Measurements from ENCODE around the gene ZNF641.

The ZNF641 gene

DNA sequence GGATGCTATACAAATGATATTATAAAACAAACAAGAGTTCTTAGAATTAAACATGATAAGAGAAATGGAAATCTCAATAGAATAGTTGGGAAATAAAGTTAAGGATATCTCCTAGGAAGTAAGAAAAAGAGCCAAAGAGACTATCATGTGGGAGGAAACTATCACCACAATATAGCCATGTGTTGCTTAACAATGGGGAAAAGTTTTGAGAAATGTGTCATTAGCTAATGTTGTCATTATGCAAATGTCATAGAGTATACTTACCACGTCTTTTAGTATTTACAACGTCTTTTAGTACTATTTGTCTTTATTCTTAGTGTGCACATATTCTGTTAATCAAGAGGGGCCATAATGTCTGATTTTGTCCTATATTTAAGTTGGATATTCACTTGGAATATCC lies 58.7 kb downstream of the ZNF641 start:
- no peak for ATAC-seq (ENCODE audit: insufficient read depth, low read depth)
- no peak for DNase-seq
- no peak overlapping the region for H3K4me2 ChIP-seq (ENCODE audit: insufficient read depth, low read length)

DNA sequence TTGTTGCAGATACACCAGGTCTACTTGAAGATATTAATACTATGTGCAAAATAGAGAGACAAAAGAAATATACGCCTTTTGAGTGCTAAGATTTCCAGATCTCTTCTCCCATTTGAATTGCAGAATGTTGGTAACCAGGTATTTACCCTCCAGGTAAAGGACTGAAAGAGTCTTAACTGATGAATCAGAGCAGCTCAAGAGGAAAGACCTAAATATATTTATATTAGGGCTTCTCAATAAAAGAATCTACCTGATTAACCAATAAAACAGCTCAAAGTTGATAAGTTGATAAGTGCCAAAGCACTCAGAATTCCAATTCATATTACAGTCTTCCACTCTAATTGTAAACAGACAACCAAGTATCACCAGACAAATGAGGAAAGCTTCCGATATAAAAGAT lies 59.2 kb downstream of the ZNF641 start:
- H3K4me1 ChIP-seq (ENCODE audit: insufficient read depth, low read length) = 0 out of 2 replicates have a peak, but pooled peaks cover under 1% of the 10 kb centered on the region
- H4K20me1 ChIP-seq (ENCODE audit: insufficient read depth, low read length) = no peaks in the 10 kb centered on the region
- H3K27me3 ChIP-seq (ENCODE audit: insufficient read depth, low read length, poor library complexity) = peaks cover 9% of the 10 kb centered on the region
- ATAC-seq (ENCODE audit: insufficient read depth, low read depth) = no peak
- H3K4me3 ChIP-seq (ENCODE audit: low read depth in 1 of 2, low read length in 2 of 2) = no peak overlapping the region
- no peaks in the 10 kb centered on the region for H3K79me2 ChIP-seq (ENCODE audit: insufficient read depth, low read length)
- H3K36me3 ChIP-seq (ENCODE audit: insufficient read depth, low read length) = no peaks in the 10 kb centered on the region
- H3K9ac ChIP-seq (ENCODE audit: low read depth, low read length) = no peak overlapping the region
- H3K4me2 ChIP-seq (ENCODE audit: insufficient read depth, low read length) = no peak overlapping the region
- H3K9me3 ChIP-seq (ENCODE audit: insufficient read depth, low read length, severe bottlenecking) = no peaks in the 10 kb centered on the region
- TF ChIP-seq EZH2 (IDR thresholded peaks at IDR 0.05; ENCODE audit: borderline replicate concordance, low read depth, low read length, severe bottlenecking) = no peak
- TF ChIP-seq, protein P1, sequence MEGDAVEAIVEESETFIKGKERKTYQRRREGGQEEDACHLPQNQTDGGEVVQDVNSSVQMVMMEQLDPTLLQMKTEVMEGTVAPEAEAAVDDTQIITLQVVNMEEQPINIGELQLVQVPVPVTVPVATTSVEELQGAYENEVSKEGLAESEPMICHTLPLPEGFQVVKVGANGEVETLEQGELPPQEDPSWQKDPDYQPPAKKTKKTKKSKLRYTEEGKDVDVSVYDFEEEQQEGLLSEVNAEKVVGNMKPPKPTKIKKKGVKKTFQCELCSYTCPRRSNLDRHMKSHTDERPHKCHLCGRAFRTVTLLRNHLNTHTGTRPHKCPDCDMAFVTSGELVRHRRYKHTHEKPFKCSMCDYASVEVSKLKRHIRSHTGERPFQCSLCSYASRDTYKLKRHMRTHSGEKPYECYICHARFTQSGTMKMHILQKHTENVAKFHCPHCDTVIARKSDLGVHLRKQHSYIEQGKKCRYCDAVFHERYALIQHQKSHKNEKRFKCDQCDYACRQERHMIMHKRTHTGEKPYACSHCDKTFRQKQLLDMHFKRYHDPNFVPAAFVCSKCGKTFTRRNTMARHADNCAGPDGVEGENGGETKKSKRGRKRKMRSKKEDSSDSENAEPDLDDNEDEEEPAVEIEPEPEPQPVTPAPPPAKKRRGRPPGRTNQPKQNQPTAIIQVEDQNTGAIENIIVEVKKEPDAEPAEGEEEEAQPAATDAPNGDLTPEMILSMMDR (IDR thresholded peaks at IDR 0.05; ENCODE audit: borderline replicate concordance, extremely low read depth, low read length, poor library complexity, severe bottlenecking) = no peak
- DNase-seq = no peak
- no peak overlapping the region for H3K27ac ChIP-seq (ENCODE audit: low read length)
- H2AFZ ChIP-seq (ENCODE audit: low read depth, low read length) = no peak overlapping the region

More for the DNA sequence above, 58.7 kb downstream of the ZNF641 start:
- TF ChIP-seq, protein P1 (IDR thresholded peaks at IDR 0.05; ENCODE audit: borderline replicate concordance, extremely low read depth, low read length, poor library complexity, severe bottlenecking) = no peak
- no peak for TF ChIP-seq EZH2 (IDR thresholded peaks at IDR 0.05; ENCODE audit: borderline replicate concordance, low read depth, low read length, severe bottlenecking)
- H2AFZ ChIP-seq (ENCODE audit: low read depth, low read length) = no peak overlapping the region
- H4K20me1 ChIP-seq (ENCODE audit: insufficient read depth, low read length) = no peaks in the 10 kb centered on the region
- no peaks in the 10 kb centered on the region for H3K9me3 ChIP-seq (ENCODE audit: insufficient read depth, low read length, severe bottlenecking)
- H3K4me1 ChIP-seq (ENCODE audit: insufficient read depth, low read length) = no peaks in the 10 kb centered on the region
- no peak overlapping the region for H3K27ac ChIP-seq (ENCODE audit: low read length)
- no peaks in the 10 kb centered on the region for H3K36me3 ChIP-seq (ENCODE audit: insufficient read depth, low read length)
- H3K4me3 ChIP-seq (ENCODE audit: low read depth in 1 of 2, low read length in 2 of 2) = no peak overlapping the region
- peaks cover 9% of the 10 kb centered on the region for H3K27me3 ChIP-seq (ENCODE audit: insufficient read depth, low read length, poor library complexity)
- H3K9ac ChIP-seq (ENCODE audit: low read depth, low read length) = no peak overlapping the region
- no peaks in the 10 kb centered on the region for H3K79me2 ChIP-seq (ENCODE audit: insufficient read depth, low read length)

DNA sequence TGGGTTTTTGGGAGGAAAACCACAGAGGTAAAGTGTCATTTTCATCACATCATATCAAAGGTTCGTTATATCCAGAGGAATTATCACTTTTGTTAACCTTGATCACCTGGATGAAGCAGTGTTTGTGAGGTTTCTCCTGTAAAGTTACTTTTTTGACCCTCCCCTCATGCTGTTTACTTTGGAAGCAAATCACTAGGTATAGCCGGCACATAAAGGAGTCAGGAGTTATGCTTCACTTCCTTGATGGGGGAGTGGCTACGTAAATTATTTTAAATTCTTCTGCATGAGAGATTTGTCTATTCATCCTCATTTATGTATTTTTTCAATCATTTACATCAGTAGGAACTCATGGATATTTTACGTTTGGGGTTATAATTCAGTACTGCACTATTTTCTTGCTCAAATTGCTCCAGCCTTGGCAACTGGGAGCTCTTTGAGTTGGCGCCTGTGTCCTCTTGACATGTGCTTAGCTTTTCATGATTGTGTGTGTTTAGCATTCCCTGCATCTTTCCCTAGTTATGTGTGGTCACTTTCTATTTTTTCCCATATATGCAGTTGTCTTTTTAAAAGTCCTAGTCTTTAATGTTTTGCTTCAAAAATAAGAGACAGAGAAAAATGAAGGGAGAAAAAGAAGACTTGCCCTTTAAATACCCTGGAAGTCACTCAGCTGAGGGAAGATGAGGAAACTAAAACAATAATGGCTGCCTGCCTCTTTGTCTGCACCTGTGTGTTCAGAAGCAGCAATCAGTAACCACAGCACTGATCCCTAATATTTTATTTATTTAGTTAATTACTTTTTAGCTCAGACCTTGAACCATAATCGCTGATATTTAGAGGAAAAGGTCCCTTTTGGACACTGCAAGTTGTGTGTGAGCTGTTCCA lies 62.1 kb downstream of the ZNF641 start:
- Histone ChIP-seq H3K9ac (ENCODE audit: low read depth, low read length) (no peak overlapping the region), H3K9me3 (ENCODE audit: insufficient read depth, low read length, severe bottlenecking) (no peaks in the 10 kb centered on the region), H4K20me1 (ENCODE audit: insufficient read depth, low read length) (no peaks in the 10 kb centered on the region), H3K36me3 (ENCODE audit: insufficient read depth, low read length) (no peaks in the 10 kb centered on the region), H3K27ac (ENCODE audit: low read length) (no peak overlapping the region), H3K79me2 (ENCODE audit: insufficient read depth, low read length) (no peaks in the 10 kb centered on the region), H3K4me3 (ENCODE audit: low read depth in 1 of 2, low read length in 2 of 2) (no peak overlapping the region), H3K4me2 (ENCODE audit: insufficient read depth, low read length) (no peak overlapping the region), H2AFZ (ENCODE audit: low read depth, low read length) (no peak overlapping the region), H3K27me3 (ENCODE audit: insufficient read depth, low read length, poor library complexity) (peaks cover 7% of the 10 kb centered on the region), H3K4me1 (ENCODE audit: insufficient read depth, low read length) (peaks cover 6% of the 10 kb centered on the region)
- no peak for DNase-seq
- TF ChIP-seq, protein P1 (IDR thresholded peaks at IDR 0.05; ENCODE audit: borderline replicate concordance, extremely low read depth, low read length, poor library complexity, severe bottlenecking) = no peak
- no peak for TF ChIP-seq EZH2 (IDR thresholded peaks at IDR 0.05; ENCODE audit: borderline replicate concordance, low read depth, low read length, severe bottlenecking)
- ATAC-seq (ENCODE audit: insufficient read depth, low read depth) = no peak

All from DND-41 (cell line).